Measurements from ENCODE around the gene SLCO2A1.

Gene SLCO2A1

GRCh38 chr3:134020135-134020680 lies 9.5 kb downstream of the SLCO2A1 start:
- Histone ChIP-seq H4K20me1 (ENCODE audit: insufficient read depth, low read length) (no peaks in the 10 kb centered on the region), H3F3A (ENCODE audit: insufficient read depth, low read length) (no peaks in the 10 kb centered on the region), H3K9me2 (replicated peaks; ENCODE audit: insufficient read depth, low read length) (no peaks in the 10 kb centered on the region), H3K9me3 (replicated peaks; ENCODE audit: insufficient read depth, low read length) (no peaks in the 10 kb centered on the region), H2AFZ (ENCODE audit: low read length) (no peak overlapping the region), H3K4me2 (ENCODE audit: low read depth, low read length) (no peak overlapping the region), H3K79me2 (ENCODE audit: low read length) (no peaks in the 10 kb centered on the region), H3K9ac (ENCODE audit: low read length) (no peak overlapping the region), H3K27me3 (replicated peaks; ENCODE audit: insufficient read depth, low read length) (no peaks in the 10 kb centered on the region), H3K4me3 (ENCODE audit: low read length) (no peak overlapping the region), H3K27ac (ENCODE audit: low read length) (no peak overlapping the region), H3K36me3 (replicated peaks; ENCODE audit: insufficient read depth, low read length) (no peaks in the 10 kb centered on the region), H3K4me1 (ENCODE audit: low read length) (no peaks in the 10 kb centered on the region)
- DNase-seq: no peak
- TF ChIP-seq EZH2 (optimal IDR thresholded peaks at IDR 0.05; ENCODE audit: low read depth, low read length) (no peak), EZH2phosphoT487 (IDR thresholded peaks at IDR 0.05; ENCODE audit: low read length) (no peak)
- TF ChIP-seq, protein P1, sequence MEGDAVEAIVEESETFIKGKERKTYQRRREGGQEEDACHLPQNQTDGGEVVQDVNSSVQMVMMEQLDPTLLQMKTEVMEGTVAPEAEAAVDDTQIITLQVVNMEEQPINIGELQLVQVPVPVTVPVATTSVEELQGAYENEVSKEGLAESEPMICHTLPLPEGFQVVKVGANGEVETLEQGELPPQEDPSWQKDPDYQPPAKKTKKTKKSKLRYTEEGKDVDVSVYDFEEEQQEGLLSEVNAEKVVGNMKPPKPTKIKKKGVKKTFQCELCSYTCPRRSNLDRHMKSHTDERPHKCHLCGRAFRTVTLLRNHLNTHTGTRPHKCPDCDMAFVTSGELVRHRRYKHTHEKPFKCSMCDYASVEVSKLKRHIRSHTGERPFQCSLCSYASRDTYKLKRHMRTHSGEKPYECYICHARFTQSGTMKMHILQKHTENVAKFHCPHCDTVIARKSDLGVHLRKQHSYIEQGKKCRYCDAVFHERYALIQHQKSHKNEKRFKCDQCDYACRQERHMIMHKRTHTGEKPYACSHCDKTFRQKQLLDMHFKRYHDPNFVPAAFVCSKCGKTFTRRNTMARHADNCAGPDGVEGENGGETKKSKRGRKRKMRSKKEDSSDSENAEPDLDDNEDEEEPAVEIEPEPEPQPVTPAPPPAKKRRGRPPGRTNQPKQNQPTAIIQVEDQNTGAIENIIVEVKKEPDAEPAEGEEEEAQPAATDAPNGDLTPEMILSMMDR (IDR thresholded peaks at IDR 0.05; ENCODE audit: low read length): no peak

DNA sequence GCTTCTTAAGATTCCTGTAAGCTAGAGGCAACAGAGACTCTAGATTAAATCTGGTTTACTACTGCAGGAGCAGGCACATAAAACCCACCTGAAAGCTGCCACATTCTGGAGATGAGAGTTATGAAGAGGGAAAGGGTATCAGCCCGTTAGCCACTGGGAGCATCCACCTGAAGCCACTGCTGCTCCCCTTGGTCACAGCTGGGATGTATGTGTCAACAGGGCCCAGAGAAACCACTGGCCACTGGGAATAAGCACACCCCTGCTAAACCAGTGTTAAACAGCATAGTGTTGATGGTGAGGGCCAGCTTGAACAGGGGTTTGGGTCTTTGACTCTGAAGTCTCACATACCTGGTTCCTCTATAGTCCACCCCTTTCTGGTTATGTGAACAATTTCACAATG lies 10.9 kb downstream of the SLCO2A1 start:
- H3K4me3 ChIP-seq (ENCODE audit: low read length): no peak overlapping the region
- no peak overlapping the region for H3K9ac ChIP-seq (ENCODE audit: low read length)
- no peak for TF ChIP-seq EZH2phosphoT487 (IDR thresholded peaks at IDR 0.05; ENCODE audit: low read length)
- TF ChIP-seq, protein P1 (IDR thresholded peaks at IDR 0.05; ENCODE audit: low read length): no peak
- no peak for TF ChIP-seq EZH2 (optimal IDR thresholded peaks at IDR 0.05; ENCODE audit: low read depth, low read length)
- no peaks in the 10 kb centered on the region for H3K9me2 ChIP-seq (replicated peaks; ENCODE audit: insufficient read depth, low read length)
- no peaks in the 10 kb centered on the region for H3F3A ChIP-seq (ENCODE audit: insufficient read depth, low read length)
- DNase-seq: no peak
- no peaks in the 10 kb centered on the region for H3K36me3 ChIP-seq (replicated peaks; ENCODE audit: insufficient read depth, low read length)
- no peak overlapping the region for H2AFZ ChIP-seq (ENCODE audit: low read length)
- H3K27ac ChIP-seq (ENCODE audit: low read length): no peak overlapping the region
- H3K79me2 ChIP-seq (ENCODE audit: low read length): no peaks in the 10 kb centered on the region
- H4K20me1 ChIP-seq (ENCODE audit: insufficient read depth, low read length): no peaks in the 10 kb centered on the region
- H3K27me3 ChIP-seq (replicated peaks; ENCODE audit: insufficient read depth, low read length): no peaks in the 10 kb centered on the region
- H3K4me1 ChIP-seq (ENCODE audit: low read length): no peaks in the 10 kb centered on the region
- no peaks in the 10 kb centered on the region for H3K9me3 ChIP-seq (replicated peaks; ENCODE audit: insufficient read depth, low read length)
- no peak overlapping the region for H3K4me2 ChIP-seq (ENCODE audit: low read depth, low read length)

GRCh38 chr3:134018406-134018805 lies 11.3 kb downstream of the SLCO2A1 start:
- no peak for DNase-seq
- no peaks in the 10 kb centered on the region for H4K20me1 ChIP-seq (ENCODE audit: insufficient read depth, low read length)
- no peaks in the 10 kb centered on the region for H3F3A ChIP-seq (ENCODE audit: insufficient read depth, low read length)
- no peaks in the 10 kb centered on the region for H3K4me1 ChIP-seq (ENCODE audit: low read length)
- H3K27me3 ChIP-seq (replicated peaks; ENCODE audit: insufficient read depth, low read length): no peaks in the 10 kb centered on the region
- no peaks in the 10 kb centered on the region for H3K9me2 ChIP-seq (replicated peaks; ENCODE audit: insufficient read depth, low read length)
- H3K9ac ChIP-seq (ENCODE audit: low read length): no peak overlapping the region
- no peak overlapping the region for H3K4me2 ChIP-seq (ENCODE audit: low read depth, low read length)
- no peak overlapping the region for H3K4me3 ChIP-seq (ENCODE audit: low read length)
- H3K79me2 ChIP-seq (ENCODE audit: low read length): no peaks in the 10 kb centered on the region
- H3K27ac ChIP-seq (ENCODE audit: low read length): no peak overlapping the region
- TF ChIP-seq EZH2 (optimal IDR thresholded peaks at IDR 0.05; ENCODE audit: low read depth, low read length) (no peak), EZH2phosphoT487 (IDR thresholded peaks at IDR 0.05; ENCODE audit: low read length) (no peak)
- TF ChIP-seq, protein P1 (IDR thresholded peaks at IDR 0.05; ENCODE audit: low read length): no peak
- H2AFZ ChIP-seq (ENCODE audit: low read length): no peak overlapping the region
- no peaks in the 10 kb centered on the region for H3K36me3 ChIP-seq (replicated peaks; ENCODE audit: insufficient read depth, low read length)
- no peaks in the 10 kb centered on the region for H3K9me3 ChIP-seq (replicated peaks; ENCODE audit: insufficient read depth, low read length)

Measured in MM.1S (cell line).